DMS79 treated with DMSO at 0.1 percent for 48 hours (cell line): ENCODE measurements around the gene PLTP.
"Not testable (repeated sequence)": the region's sequence is repeated elsewhere in the genome, so short reads cannot be mapped to it uniquely, and the experiment has no call there.

ENCODE experiments used
- DNase-seq: peaks from one replicate; lab custom pipeline; 2025; lab: John Stamatoyannopoulos, UW

Gene PLTP

GRCh38 chr20:45920462-45921336 is 8.7 kb upstream of the PLTP start:
- DNase-seq = no peak

GRCh38 chr20:45919542-45920399 is 7.8 kb upstream of the PLTP start:
- no peak for DNase-seq

- DNase-seq = no peak
These were observed 7.0 kb upstream of the PLTP start for GRCh38 chr20:45918779-45919537.

DNA sequence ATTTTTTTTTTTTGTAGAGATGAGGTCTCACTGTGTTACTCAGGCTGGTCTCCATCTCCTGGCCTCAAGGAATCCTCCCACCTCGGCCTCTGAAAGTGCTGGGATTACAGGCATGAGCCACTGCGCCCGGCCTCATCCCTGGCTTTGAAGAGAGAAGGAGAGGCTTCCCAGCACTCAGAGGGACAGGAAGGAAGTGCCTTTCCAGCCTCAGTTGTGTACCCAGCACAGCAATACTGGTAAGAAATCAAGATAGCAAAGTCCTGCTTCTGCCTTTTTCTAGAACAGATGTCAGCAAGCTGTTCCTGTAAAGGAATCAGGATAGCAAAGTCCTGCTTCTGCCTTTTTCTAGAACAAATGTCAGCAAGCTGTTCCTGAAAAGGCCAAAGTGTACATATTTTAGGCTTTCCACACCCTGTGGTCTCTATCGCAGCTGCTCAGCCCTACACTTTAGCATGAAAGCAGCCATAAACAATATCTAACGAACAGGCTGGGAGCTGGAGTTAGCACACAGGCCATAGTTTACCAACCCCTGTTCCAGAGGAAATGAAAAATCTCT is 6.3 kb upstream of the PLTP start:
- DNase-seq = no peak

DNA sequence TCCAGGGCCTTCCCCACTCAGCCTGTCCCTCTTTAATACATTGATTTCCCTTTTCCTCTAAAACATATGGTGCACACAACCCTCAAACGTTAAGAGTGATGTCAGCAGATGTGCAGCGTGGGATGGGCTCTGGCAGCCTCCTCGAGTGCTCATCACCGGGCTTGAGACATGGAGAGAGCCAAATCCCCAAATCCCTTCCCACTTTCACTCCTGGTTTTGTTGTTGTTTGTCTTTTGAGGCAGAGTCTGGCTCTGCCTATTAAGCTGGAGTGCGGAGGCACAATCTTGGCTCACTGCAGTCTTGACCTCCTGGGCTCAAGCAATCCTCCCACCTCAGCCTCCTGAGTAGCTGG is 5.8 kb upstream of the PLTP start:
- no peak for DNase-seq

DNA sequence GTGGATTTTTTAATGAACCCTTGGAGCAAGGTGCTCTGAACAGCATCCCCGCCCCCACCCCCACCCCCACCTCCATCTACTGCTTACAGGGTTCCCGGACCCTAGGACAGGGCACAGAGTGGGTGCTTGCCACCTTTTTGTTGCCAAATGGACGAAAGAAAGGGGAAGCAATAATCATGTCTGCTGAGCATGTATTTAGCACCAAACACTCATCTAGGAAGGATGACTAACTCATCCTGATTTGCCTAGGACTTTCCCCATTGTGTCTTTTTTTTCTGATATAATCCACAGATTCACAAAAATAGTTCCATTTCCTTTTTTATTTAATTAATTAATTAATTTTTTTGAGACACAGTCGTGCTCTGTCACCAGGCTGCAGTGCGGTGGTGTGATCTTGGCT is 1.2 kb upstream of the PLTP start:
- no peak for DNase-seq

GRCh38 chr20:45912344-45912682 is 358 bp upstream of the PLTP start:
- no peak for DNase-seq

DNA sequence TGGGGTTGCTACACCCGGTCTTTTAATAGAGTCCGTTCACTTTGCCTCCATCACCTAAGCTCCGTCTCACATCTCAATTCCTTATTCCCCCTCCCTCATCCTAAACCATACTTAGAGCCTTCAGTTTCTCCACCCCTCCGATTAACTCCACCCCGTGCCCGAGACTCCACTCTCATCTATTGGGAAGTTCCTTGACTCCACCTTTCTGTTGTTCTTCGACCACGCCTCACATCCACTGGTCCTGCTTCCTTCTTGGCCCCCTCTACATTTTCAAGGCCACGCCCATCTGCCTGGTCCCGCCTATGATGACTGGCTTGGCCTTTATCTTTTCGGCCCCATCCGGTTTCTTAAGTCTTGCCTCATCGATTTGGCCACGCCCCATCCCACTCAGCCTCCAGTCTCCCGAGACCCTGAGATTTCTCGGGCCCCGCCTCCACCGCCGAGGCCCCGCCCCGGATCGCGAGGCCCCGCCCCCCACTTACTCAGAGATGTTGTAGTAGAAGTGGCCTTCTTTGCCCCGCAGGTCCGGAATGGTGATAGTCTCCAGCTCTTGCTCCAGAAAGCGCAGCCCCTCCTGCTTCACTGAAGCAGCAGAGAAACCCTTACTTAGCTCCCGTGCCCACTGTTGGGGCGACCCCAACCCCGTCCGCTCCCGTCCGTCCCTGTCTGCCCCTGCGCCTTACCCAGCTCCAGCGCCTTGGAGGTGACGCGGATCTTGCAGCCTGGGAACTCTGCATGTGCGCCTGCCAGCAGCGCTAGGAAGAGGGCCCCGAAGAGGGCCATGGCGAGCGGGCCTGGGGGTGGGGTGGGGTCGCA is 1.1 kb downstream of the PLTP start:
- DNase-seq = no peak

GRCh38 chr20:45909817-45910669 is 1.9 kb downstream of the PLTP start:
- no peak for DNase-seq

DNA sequence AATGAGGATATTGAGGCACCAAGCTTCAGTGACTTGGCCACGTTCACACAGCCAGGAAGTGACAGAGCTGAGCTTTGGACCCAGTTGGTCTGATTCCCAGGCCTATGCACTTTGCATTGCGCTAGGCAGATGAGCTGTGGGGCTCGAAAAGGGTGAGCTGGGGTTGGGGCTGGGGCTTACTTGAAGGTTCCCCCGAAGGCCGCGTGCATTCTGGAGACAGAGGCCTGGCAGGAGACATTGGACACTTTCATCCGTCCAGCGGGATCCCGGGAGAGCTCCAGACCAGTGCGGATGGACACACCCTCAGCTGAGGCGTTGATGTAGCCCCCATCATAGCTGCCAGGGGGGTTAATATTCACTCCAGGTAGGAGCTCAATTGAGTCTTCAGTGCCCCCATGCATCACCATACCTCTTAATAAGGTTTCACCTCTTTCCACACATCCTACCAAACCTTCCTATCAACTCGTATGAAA is 2.6 kb downstream of the PLTP start:
- no peak for DNase-seq

- no peak for DNase-seq
These were observed 3.9 kb downstream of the PLTP start for GRCh38 chr20:45908084-45908483.

GRCh38 chr20:45907219-45907948 is 4.6 kb downstream of the PLTP start:
- no peak for DNase-seq

- DNase-seq = no peak
These were observed 6.4 kb downstream of the PLTP start for GRCh38 chr20:45905505-45906079.

DNA sequence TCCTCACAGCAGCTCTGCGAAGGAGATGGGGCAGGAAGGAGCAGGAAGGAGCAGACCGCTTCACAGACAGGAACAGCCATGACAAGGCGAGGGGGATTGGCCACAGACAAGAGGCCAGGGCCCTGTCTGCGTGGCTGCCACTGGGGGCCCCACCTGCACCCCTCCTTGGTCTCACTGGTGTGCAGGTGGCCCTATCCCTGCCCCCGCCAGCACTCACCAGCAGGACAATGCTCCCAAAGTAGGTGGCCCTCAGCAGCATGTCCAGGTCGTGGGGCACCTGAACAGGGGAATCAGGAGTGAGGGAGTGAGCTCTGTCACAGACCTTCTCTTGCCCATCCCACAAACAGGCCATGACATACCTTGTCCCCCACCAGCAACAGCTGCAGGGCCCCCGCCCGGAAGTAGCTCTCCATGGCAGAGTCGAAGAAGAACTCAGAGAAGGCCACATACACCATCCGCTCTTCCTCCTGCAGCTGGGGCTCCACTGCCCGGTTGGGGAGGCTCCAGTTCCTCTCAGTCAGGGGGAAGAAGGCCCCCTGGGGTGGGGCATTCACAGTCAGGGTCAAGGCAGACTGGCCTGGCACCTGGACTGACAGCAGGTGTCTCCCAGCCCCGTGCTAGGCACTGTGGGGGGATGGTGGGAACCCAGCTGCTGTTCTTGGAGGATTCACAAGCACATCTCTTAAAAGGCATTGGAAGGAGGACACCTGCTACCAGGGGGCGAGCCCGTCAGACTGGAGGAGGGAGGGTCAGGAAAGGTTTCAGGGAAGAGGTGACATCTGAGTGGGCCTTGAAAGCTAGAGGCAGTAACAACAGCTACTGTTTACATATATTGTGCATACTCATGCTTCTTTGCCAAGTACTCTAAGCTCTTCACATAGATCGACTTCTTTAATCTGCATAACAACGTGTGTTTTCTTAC is 7.1 kb downstream of the PLTP start:
- no peak for DNase-seq

DNA sequence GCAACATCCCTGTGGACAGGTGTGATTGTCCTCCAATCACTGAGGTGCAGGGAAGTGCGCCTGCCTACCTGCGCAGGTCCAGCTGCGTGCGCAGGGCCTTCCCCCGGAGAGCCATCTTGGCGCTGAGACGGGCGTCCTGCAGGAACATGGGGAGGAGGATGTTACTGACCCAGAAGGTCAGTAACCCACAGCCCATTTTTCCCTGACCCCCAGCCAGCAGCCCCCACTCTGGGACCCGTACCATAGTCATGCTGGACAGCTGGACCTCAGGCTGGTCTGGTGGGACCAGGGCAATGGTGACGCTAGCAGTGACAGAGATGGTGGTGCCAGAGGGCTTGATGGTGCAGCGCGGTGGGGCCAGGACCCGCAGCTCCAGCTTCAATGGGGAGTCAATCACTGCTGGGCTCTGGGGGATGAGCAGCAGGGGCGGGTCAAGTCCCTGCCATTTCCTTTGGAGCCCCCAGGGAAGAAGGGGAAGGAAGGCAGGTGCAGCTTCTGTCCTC is 9.7 kb downstream of the PLTP start:
- DNase-seq = no peak

- DNase-seq = not testable (repeated sequence)
These were observed 10.6 kb downstream of the PLTP start for GRCh38 chr20:45901332-45901731.

DNA sequence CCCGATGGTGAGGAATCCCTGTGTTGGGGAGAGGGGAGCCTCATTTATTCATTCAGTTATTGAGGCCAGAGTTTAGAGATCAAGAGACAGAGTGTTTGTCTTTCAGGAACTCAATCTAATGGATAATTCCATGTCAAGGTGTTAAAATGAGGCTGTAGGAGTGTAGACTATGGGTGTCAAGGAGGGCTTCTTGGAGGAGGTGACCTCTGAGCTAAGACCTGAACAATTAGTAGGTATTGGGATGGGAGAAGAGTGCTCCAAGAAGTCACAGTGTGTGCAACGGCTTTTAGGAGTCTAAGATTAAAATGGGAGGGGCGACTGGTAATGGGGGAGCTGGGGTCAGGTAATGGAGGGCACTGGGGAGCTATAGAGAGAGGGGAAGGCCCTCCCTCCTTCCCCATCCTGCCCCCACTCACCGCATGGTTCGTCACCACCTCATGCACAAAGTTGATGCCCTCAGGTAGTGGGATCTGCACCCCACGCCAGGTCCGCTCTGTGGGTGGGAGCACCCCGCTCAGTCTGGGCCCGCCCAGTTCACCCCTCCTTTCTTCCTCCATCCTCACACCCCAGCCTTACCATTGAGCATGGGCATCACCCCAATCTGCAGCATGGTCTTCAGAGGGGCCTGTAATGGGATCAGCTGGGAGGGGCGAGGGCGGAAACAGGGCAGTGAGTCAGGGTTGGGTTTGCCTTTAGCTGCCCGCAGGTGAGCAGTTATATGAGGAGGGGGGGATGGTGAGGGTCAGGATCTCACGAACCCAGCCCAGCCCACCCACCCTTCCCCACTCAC is 12.7 kb downstream of the PLTP start:
- no peak for DNase-seq
